ENCODE data around the gene TEX14. TPM values are rescaled to one million over a fixed set of nuclear protein-coding genes. Genes with fewer than 3 reads are reported as not detected.
"Not testable (repeated sequence)": the region's sequence is repeated elsewhere in the genome, so short reads cannot be mapped to it uniquely, and the experiment has no call there.

TEX14 gene
- total RNA-seq, 1 donor from 2014 or later: 0.20 TPM

DNA sequence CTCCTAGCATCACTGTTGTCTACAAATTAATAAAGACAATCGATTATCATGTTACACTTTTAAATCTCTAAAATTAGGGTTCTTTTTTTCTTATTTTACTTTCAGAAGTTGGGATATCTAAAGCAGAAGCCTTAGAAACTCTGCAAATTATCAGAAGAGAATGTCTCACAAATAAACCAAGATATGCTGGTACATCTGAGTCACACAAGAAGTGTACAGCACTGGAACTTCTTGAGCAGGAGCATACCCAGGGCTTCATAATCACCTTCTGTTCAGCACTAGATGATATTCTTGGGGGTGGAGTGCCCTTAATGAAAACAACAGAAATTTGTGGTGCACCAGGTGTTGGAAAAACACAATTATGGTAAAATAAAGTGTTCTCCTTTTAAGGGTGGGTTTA is 3.0 kb upstream of the TEX14 start:
- H3K4me3 Mint-ChIP-seq (ENCODE audit: unreplicated experiment): no peak overlapping the region

DNA sequence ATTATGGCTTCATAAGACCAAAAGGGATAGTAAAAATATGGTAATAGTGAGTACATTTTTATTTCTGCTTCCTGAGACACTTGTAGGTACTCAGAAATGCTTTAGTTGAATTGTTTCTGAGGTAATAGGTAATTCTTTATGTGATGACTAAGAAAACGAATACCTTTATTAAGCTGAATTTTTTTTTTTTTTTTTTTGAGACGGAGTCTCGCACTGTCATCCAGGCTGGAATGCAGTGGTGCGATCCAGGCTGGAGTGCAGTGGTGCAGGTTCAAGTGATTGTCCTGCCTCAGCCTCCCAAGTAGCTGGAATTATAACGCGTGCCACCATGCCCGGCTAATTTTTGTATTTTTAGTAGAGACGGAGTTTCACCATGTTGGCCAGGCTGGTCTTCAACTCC is 2.5 kb upstream of the TEX14 start:
- DNase-seq: no peak
- Mint-ChIP-seq H3K9me3 (ENCODE audit: unreplicated experiment) (peaks cover 2% of the 10 kb centered on the region), H3K27me3 (ENCODE audit: unreplicated experiment) (no peaks in the 10 kb centered on the region), H3K4me1 (ENCODE audit: low read depth, unreplicated experiment) (peaks cover 6% of the 10 kb centered on the region), H3K4me3 (ENCODE audit: unreplicated experiment) (no peak overlapping the region), H3K27ac (ENCODE audit: unreplicated experiment) (no peak overlapping the region), H3K36me3 (ENCODE audit: unreplicated experiment) (no peaks in the 10 kb centered on the region)
- TF ChIP-seq, protein P1, sequence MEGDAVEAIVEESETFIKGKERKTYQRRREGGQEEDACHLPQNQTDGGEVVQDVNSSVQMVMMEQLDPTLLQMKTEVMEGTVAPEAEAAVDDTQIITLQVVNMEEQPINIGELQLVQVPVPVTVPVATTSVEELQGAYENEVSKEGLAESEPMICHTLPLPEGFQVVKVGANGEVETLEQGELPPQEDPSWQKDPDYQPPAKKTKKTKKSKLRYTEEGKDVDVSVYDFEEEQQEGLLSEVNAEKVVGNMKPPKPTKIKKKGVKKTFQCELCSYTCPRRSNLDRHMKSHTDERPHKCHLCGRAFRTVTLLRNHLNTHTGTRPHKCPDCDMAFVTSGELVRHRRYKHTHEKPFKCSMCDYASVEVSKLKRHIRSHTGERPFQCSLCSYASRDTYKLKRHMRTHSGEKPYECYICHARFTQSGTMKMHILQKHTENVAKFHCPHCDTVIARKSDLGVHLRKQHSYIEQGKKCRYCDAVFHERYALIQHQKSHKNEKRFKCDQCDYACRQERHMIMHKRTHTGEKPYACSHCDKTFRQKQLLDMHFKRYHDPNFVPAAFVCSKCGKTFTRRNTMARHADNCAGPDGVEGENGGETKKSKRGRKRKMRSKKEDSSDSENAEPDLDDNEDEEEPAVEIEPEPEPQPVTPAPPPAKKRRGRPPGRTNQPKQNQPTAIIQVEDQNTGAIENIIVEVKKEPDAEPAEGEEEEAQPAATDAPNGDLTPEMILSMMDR (IDR thresholded peaks at IDR 0.05; ENCODE audit: partially characterized antibody, unreplicated experiment): no peak

More for the DNA sequence above, 3.0 kb upstream of the TEX14 start:
- Mint-ChIP-seq H3K4me1 (ENCODE audit: low read depth, unreplicated experiment) (peaks cover 6% of the 10 kb centered on the region), H3K27ac (ENCODE audit: unreplicated experiment) (no peak overlapping the region), H3K9me3 (ENCODE audit: unreplicated experiment) (peaks cover 2% of the 10 kb centered on the region), H3K27me3 (ENCODE audit: unreplicated experiment) (no peaks in the 10 kb centered on the region), H3K36me3 (ENCODE audit: unreplicated experiment) (no peaks in the 10 kb centered on the region)
- DNase-seq: no peak
- TF ChIP-seq, protein P1 (IDR thresholded peaks at IDR 0.05; ENCODE audit: partially characterized antibody, unreplicated experiment): no peak

DNA sequence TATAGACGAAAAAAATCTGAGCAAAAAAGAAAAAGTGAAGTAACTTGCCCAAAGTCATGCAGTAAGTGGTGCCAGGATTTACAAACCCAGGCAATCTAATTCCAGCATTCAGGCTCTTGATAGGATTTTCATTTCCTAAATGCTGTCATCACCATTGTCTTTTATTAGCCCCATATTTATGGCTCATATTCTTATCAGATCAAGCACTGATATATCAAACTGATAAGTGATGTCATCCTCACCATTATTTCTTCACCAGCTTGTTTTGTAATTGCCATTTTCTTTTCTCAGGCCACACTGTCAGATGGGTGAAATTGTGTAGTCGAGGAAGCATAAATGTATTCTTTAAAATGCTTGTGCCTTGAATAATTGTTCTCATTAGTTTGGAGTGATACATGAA is 1.9 kb upstream of the TEX14 start:
- TF ChIP-seq, protein P1 (IDR thresholded peaks at IDR 0.05; ENCODE audit: partially characterized antibody, unreplicated experiment): no peak
- Mint-ChIP-seq H3K4me3 (ENCODE audit: unreplicated experiment) (no peak overlapping the region), H3K9me3 (ENCODE audit: unreplicated experiment) (peaks cover 2% of the 10 kb centered on the region)

DNA sequence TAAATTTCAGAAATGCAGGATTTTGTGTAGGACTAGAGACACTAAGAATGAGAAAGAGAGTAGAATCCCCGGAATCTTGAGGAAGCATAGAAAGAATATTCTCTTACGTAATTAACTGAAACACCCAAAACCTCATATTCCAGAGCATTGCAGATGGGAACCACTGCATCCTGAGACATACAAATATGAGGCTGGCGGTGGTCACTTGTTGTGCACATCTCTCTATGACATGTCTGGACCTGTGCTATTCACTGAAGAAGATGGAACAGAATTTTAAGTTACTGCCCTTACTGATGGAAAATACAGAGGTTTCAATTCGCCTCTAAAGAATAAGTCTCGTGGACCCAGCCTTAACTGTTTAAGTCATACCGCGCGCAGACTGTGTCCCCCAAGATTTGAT is 1.4 kb upstream of the TEX14 start:
- Mint-ChIP-seq H3K4me1 (ENCODE audit: low read depth, unreplicated experiment) (peaks cover 6% of the 10 kb centered on the region), H3K36me3 (ENCODE audit: unreplicated experiment) (no peaks in the 10 kb centered on the region), H3K27ac (ENCODE audit: unreplicated experiment) (peak overlapping the region; percentile 6), H3K9me3 (ENCODE audit: unreplicated experiment) (peaks cover 2% of the 10 kb centered on the region), H3K27me3 (ENCODE audit: unreplicated experiment) (no peaks in the 10 kb centered on the region), H3K4me3 (ENCODE audit: unreplicated experiment) (peak overlapping the region; percentile 86)
- TF ChIP-seq, protein P1 (IDR thresholded peaks at IDR 0.05; ENCODE audit: partially characterized antibody, unreplicated experiment): no peak
- DNase-seq: no peak

More for the DNA sequence above, 1.9 kb upstream of the TEX14 start:
- Mint-ChIP-seq H3K27me3 (ENCODE audit: unreplicated experiment) (no peaks in the 10 kb centered on the region), H3K27ac (ENCODE audit: unreplicated experiment) (no peak overlapping the region), H3K36me3 (ENCODE audit: unreplicated experiment) (no peaks in the 10 kb centered on the region), H3K4me1 (ENCODE audit: low read depth, unreplicated experiment) (peaks cover 6% of the 10 kb centered on the region)
- no peak for DNase-seq

DNA sequence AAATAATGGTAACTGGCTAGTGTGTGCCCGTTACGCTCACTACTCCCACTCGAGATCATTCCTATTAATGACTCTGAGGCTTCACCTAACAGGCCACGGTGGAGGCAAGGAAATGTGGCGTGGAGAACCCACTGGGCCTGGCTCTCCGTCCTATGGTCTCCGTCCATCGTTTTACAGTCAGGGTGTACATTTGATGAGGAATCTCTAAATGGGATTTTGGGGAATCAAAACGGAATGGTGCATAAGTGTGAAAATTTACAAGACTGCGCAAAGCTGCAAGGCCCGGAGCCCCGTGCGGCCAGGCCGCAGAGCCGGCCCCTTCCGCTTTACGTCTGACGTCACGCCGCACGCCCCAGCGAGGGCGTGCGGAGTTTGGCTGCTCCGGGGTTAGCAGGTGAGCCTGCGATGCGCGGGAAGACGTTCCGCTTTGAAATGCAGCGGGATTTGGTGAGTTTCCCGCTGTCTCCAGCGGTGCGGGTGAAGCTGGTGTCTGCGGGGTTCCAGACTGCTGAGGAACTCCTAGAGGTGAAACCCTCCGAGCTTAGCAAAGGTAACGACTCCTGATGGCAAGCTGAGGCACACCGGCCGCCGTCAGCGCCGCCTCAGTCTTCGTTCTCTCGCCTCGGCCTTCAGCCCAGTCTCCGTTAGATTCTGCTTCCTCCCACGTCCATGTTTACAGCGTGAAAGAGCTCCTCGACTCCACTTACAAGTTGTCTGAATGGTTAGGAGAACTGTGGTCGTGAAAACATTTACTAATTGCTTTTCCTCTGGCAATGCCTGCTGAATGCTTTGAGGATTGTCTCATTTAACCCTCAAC is 602 bp upstream of the TEX14 start, which contains the start of gene RAD51C:
RAD51C (plus strand) TSS at position 364 of the 817 bp plus-strand sequence; CDS start at position 406, 42 bp downstream.
- DNase-seq: peak; percentile 75
- H3K4me1 Mint-ChIP-seq (ENCODE audit: low read depth, unreplicated experiment): peaks cover 6% of the 10 kb centered on the region
- H3K27ac Mint-ChIP-seq (ENCODE audit: unreplicated experiment): peak within 1 kb of the TSS; percentile 48
- H3K27me3 Mint-ChIP-seq (ENCODE audit: unreplicated experiment): no peaks in the 10 kb centered on the region
- no peaks in the 10 kb centered on the region for H3K36me3 Mint-ChIP-seq (ENCODE audit: unreplicated experiment)
- peak within 1 kb of the TSS; percentile 86 for H3K4me3 Mint-ChIP-seq (ENCODE audit: unreplicated experiment)
- TF ChIP-seq, protein P1 (IDR thresholded peaks at IDR 0.05; ENCODE audit: partially characterized antibody, unreplicated experiment): no peak
- H3K9me3 Mint-ChIP-seq (ENCODE audit: unreplicated experiment): peaks cover 2% of the 10 kb centered on the region

DNA sequence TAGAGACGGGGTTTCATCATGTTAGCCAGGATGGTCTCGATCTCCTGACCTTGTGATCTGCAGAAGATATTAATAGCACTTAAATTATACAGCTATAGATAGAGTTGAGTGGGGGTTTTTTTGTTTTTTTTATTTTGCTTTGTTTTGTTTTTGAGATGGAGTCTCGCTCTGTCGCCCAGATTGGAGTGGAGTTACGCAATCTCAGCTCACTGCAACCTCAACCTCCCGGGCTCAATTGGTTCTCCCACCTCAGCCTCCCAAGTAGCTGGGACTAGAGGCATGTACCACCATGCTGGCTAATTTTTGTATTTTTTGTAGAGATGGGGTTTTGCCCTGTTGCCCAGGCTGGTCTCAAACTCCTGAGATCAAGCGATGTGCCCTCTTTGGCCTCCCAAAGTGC is 1.8 kb downstream of the TEX14 start:
- not testable (repeated sequence) for H3K27me3 Mint-ChIP-seq (ENCODE audit: unreplicated experiment); H3K4me1 Mint-ChIP-seq (ENCODE audit: low read depth, unreplicated experiment); H3K9me3 Mint-ChIP-seq (ENCODE audit: unreplicated experiment); DNase-seq; H3K4me3 Mint-ChIP-seq (ENCODE audit: unreplicated experiment); H3K27ac Mint-ChIP-seq (ENCODE audit: unreplicated experiment); H3K36me3 Mint-ChIP-seq (ENCODE audit: unreplicated experiment)

Data from glutamatergic neuron (in vitro differentiated cells).